Smooth muscle cell (in vitro differentiated cells): ENCODE measurements around the gene CADM4. TPM values are rescaled to one million over a fixed set of nuclear protein-coding genes. Genes with fewer than 3 reads are reported as not detected.

Experiments used
- DNase-seq: peaks from one replicate; lab custom pipeline; 2025; ENCODE audit not compliant: unreplicated experiment; lab: John Stamatoyannopoulos, UW
- H2AFZ ChIP-seq: fragments of 200-600 bp; sonication (generic); 2 replicates; pipeline ENCODE4 v1.6.0; 2016; ENCODE audit warnings: antibody characterized with exemption, low read depth, mild to moderate bottlenecking
- H3F3A ChIP-seq: fragments of 200-600 bp; sonication (generic); 2 replicates; pipeline ENCODE4 v1.6.0; 2017; ENCODE audit warnings: antibody characterized with exemption, low read depth
- H3K27ac ChIP-seq: fragments of 200-600 bp; sonication (generic); 2 replicates; pipeline ENCODE4 v1.5.1; 2016; ENCODE audit warnings: low read depth, mild to moderate bottlenecking
- H3K27me3 ChIP-seq: fragments of 200-600 bp; sonication (generic); 2 replicates; pipeline ENCODE4 v1.6.1; 2016; ENCODE audit warnings: low read depth, mild to moderate bottlenecking
- H3K36me3 ChIP-seq: fragments of 200-600 bp; sonication (generic); 2 replicates; pipeline ENCODE4 v1.5.1; 2016; ENCODE audit warnings: low read depth
- H3K4me1 ChIP-seq: fragments of 200-600 bp; sonication (generic); 2 replicates; pipeline ENCODE4 v1.5.1; 2016; ENCODE audit warnings: low read depth
- H3K4me2 ChIP-seq: fragments of 200-600 bp; sonication (generic); 2 replicates; pipeline ENCODE4 v1.6.0; 2016; ENCODE audit warnings: mild to moderate bottlenecking
- H3K4me3 ChIP-seq: fragments of 200-600 bp; sonication (generic); 2 replicates; pipeline ENCODE4 v1.5.1; 2016; ENCODE audit warnings: mild to moderate bottlenecking
- H3K79me2 ChIP-seq: fragments of 200-600 bp; sonication (generic); 2 replicates; pipeline ENCODE4 v1.6.0; 2016; ENCODE audit warnings: low read depth, mild to moderate bottlenecking
- H3K9ac ChIP-seq: fragments of 200-600 bp; sonication (generic); 2 replicates; pipeline ENCODE4 v1.6.0; 2016; ENCODE audit warnings: low read depth
- H3K9me3 ChIP-seq: fragments of 200-600 bp; sonication (generic); replicated peaks from 2 replicates; pipeline ENCODE4 v1.5.1; 2016; ENCODE audit warnings: low read depth
- H4K20me1 ChIP-seq: fragments of 200-600 bp; sonication (generic); 2 replicates; pipeline ENCODE4 v1.6.0; 2016; ENCODE audit warnings: low read depth
- CTCF ChIP-seq: fragments of 200-600 bp; sonication (generic); IDR thresholded peaks from 2 replicates; pipeline ENCODE4 v1.5.1; 2017; ENCODE audit warnings: borderline replicate concordance, mild to moderate bottlenecking, antibody characterized with exemption; ENCODE audit not compliant: insufficient read depth, poor library complexity, severe bottlenecking
- WGBS: methylation state at CpG from one replicate; pipeline ENCODE4 v1.1.7; 2016; ENCODE audit warnings: low lambda C conversion rate; 5-methylcytosine and 5-hydroxymethylcytosine counted together
- polyA plus RNA-seq: library from polyadenylated mRNA; unstranded; fragments of >200 nt; fragmentation: Nextera tagmentation; extraction: Ambion mirVana; gene quantifications from 2 replicates; pipeline ENCODE4 v1.2.1, GENCODE V29; 2016
- total RNA-seq: library from RNA; depleted of rRNA; stranded (reverse); fragments of >200 nt; gene quantifications from 2 replicates; pipeline ENCODE4 v1.2.3, GENCODE V29; 2014

CADM4 gene
- total and polyA plus RNA-seq, 2 experiments from 2014 or later: 1.9 to 2.4 TPM

GRCh38 chr19:43681821-43682220 is 42.2 kb upstream of the CADM4 start:
- H3K4me2 ChIP-seq: no peak overlapping the region
- 93% methylated on average over 5 of the region's 5 CpGs for WGBS
- no peaks in the 10 kb centered on the region for H3K27me3 ChIP-seq
- no peaks in the 10 kb centered on the region for H4K20me1 ChIP-seq
- no peak overlapping the region for H3K4me3 ChIP-seq
- H3K36me3 ChIP-seq: no peaks in the 10 kb centered on the region
- no peak for DNase-seq
- no peak overlapping the region for H2AFZ ChIP-seq
- H3K4me1 ChIP-seq: no peaks in the 10 kb centered on the region
- no peaks in the 10 kb centered on the region for H3K79me2 ChIP-seq
- no peak overlapping the region for H3K27ac ChIP-seq
- H3K9ac ChIP-seq: no peak overlapping the region
- TF ChIP-seq CTCF: no peak
- H3F3A ChIP-seq: no peaks in the 10 kb centered on the region
- no peaks in the 10 kb centered on the region for H3K9me3 ChIP-seq

- Histone ChIP-seq H2AFZ (no peak overlapping the region), H3K4me2 (no peak overlapping the region), H3F3A (no peaks in the 10 kb centered on the region), H3K4me1 (no peaks in the 10 kb centered on the region), H3K4me3 (no peak overlapping the region), H3K9me3 (no peaks in the 10 kb centered on the region), H3K36me3 (no peaks in the 10 kb centered on the region), H3K27me3 (no peaks in the 10 kb centered on the region), H3K9ac (no peak overlapping the region), H3K27ac (no peak overlapping the region), H3K79me2 (no peaks in the 10 kb centered on the region), H4K20me1 (no peaks in the 10 kb centered on the region)
- no peak for DNase-seq
- TF ChIP-seq CTCF: no peak
- WGBS: 92% methylated on average over 11 of the region's 11 CpGs
Observed at GRCh38 chr19:43678512-43679261, 39.0 kb upstream of the CADM4 start.

GRCh38 chr19:43675906-43676305 is 36.3 kb upstream of the CADM4 start:
- Histone ChIP-seq H3K4me3 (no peak overlapping the region), H3K79me2 (no peaks in the 10 kb centered on the region), H3F3A (peaks cover 2% of the 10 kb centered on the region), H3K9ac (no peak overlapping the region), H2AFZ (no peak overlapping the region), H3K27ac (peak overlapping the region; percentile 78), H3K4me2 (no peak overlapping the region), H4K20me1 (no peaks in the 10 kb centered on the region), H3K9me3 (no peaks in the 10 kb centered on the region), H3K4me1 (no peaks in the 10 kb centered on the region), H3K27me3 (no peaks in the 10 kb centered on the region), H3K36me3 (no peaks in the 10 kb centered on the region)
- 89% methylated on average over 10 of the region's 11 CpGs for WGBS
- TF ChIP-seq CTCF: no peak
- no peak for DNase-seq
